GM19328 (cell line): Measurements from ENCODE around the gene IMPDH1.

Experiments used
- ATAC-seq: cut with Tn5 transposase; IDR thresholded peaks from one replicate; pipeline ENCODE4 v1.9.1; 2021; ENCODE audit warnings: mild to moderate bottlenecking, moderate library complexity; ENCODE audit not compliant: unreplicated experiment

Gene IMPDH1

DNA sequence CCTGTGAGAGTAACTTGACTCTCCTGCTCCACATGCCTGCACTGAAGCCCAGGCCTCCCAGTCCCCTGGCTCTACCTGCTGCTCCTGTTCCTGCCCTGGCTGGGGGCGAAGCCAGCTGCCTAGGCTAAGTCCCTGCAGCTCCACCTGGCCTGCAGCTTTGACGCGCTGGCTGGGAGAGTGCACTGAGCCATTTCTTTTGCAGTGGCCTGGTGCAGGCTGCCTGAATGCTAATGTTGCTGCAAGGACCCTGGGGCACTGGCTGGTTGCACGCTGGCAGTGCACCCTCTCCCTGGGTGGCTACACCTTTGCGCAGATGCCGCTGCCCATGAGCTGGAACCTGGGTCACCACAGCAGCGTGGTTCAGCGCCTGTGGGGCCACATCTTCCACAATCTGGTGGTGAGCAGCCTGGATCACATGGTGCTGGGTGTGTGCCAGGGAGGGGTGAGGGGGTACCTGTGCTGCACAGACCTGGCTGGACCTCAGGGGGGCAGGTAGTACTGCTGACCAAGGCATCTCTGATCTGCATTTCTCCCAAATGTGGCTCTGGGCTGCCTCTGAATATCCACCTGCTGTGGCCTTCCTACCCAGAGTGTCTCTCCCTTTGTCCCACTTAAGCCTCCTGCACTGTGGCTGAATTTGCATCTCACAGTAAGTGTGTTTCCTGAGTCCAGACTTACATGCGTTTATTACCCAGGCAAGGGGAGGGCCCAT is 20.0 kb downstream of the IMPDH1 start:
- no peak for ATAC-seq

DNA sequence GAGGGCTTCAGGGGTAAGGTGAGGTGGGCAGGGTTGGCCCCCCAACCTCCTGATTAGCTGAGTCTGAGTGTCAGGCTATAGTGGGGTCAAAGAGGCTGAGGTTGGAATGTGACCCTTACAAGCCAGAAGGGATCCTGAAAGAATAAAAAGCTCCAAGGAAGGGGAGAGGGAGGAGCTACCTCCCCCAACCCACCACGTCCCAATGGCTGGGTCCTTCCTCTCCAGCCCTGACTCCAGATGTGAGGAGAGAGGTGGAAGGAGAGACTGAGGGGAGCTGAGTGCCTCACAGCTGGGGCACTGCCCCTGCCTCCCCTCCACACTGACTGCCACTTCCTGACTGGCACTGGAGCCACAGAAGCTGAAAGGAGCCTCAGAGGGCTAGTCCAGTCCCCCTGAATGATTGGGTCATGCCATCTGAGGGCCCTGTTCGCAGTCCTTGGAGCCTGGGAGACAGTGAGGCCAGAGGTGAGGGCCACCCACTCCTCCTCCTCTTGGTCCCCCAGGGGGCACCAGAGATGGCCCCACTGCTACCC is 20.6 kb downstream of the IMPDH1 start:
- no peak for ATAC-seq

DNA sequence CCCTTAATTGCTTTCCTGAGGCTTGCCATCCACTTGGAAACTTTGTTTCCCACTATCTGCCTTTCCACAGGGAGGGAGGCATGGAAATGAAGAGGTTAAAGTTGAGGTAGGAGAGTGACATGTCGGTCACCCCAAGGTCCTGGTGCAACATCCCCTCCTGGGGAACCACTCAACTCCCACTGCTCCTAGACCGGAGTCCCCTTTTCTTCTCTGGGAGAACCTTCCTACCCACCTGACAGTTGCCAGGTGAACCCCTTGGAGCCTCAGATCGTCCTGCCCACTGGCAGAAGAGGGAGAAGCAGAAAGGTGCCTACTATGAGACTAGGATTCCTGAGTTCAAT is 21.7 kb downstream of the IMPDH1 start:
- no peak for ATAC-seq

DNA sequence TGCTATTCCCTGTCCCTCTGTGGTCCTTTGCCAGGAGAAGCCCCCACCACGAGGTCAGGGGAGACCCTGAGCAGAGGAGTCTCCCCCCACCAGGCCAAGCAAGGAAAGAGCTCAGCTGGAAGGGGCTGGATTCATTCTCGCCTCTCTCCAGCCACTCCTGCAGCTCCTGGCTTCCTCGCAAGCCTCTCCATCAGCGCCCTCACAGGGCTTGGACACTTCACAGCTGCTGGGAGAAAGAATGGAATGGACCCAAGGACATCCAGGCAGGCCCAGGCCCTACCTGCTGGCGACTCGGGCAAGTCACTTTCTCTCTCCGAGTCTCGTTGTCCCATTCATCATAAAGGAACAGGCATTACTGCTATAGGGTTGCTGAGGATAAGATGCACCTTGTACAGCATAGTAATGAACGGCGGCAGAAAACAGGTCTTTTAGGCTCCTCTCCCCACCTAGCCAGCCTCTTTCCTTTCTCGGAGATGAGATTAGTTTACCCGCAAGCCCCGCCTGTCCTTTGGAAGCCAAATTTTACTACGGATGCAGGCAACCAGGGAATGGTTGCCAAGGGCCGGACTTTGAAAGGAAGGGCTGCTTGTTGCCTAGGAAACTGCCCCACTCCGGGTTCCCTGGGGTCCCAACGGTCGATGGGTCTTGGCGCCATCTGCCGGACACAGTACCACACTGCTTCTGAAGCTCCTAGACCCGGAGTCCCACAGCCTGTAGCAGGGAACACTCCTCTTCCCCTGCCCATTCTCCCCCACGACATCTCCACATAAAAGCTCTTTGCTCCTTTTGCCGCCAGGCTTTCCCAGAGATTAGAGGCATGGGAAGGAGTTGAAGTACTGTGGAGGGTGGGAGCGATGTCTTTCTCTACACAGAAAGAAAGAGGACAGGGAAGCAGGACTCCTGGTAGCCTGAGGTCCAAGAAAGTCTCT is 22.3 kb downstream of the IMPDH1 start:
- peak; percentile 81 for ATAC-seq

DNA sequence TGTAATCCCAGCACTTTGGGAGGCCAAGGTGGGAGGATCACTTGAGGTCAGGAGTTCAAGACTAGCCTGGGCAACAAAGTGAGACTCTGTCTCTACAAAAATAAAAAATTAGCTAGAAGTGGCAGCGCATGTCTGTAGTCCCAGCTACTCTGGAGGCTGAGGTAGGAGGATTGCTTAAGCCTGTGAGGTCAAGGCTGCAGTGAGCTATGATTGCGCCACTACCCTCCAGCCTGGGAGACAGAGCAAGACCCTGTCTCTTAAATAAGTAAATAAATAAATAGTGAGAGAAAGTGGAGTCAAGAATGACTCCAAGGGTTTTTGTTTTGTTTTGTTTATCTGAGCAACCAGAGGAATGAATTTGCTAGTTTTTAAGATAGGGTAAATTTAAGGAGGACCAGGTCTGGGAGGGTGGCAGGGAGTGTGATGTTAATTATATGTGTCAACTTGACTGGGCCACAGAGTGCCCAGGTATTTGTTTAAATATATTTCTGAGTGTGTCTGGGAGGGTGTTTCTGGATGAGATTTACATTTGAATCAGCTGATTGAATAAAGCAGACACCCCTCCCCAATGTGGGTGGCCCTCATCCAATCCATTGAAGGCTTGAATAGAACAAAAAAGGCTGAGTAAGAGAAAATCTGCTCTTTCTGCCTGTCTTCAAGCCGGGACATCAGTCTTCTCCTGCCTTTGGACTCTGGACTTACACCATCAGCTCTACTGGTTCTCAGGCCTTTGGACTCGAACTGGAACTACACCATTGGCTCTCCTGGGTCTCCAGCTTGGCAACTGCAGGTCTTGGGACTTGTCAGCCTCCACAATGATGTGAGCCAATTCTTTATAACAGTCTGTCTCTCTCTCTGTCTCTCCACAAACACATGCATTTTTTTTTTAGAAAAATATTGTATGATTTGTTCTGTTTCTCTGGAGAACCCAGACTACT is 23.5 kb downstream of the IMPDH1 start:
- ATAC-seq: no peak

DNA sequence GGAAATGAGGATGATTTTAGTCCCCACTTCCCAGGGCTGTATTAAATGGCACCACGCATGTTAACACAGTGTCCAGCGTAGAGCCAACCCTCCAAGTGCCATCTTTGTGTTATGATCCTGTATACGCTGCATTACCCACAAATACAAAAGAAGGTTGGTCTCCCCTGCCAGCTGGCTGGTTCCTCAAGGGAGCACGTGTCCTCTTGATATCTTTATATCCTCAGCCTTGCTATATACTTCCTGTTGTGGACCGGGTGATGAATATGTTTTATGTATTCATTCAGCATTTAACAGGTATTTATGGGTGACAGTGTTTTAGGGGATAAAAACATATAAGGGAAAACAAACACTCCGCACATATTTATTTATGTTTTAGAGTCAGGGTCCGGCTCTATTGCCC is 25.1 kb downstream of the IMPDH1 start:
- no peak for ATAC-seq

DNA sequence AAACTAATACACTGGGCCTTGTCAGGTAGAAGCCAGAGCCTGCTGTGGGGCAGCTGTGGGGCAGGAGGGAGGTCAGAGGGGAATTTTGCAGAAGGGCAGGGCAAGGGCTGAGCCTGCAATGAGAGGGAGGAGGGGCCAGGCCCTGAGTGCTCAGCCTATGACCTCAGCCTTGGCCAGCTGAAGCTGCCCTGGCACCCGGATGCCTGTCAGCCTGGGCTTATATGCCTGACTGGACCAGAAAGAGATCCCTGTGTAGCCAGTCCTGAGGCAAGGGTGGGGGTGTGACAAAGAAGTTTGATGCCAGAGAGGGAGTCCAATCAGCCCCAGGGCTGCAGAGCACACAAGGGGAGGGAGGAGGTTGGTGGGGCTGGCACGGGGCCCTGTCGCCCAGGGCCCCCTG is 26.0 kb downstream of the IMPDH1 start:
- ATAC-seq: no peak

DNA sequence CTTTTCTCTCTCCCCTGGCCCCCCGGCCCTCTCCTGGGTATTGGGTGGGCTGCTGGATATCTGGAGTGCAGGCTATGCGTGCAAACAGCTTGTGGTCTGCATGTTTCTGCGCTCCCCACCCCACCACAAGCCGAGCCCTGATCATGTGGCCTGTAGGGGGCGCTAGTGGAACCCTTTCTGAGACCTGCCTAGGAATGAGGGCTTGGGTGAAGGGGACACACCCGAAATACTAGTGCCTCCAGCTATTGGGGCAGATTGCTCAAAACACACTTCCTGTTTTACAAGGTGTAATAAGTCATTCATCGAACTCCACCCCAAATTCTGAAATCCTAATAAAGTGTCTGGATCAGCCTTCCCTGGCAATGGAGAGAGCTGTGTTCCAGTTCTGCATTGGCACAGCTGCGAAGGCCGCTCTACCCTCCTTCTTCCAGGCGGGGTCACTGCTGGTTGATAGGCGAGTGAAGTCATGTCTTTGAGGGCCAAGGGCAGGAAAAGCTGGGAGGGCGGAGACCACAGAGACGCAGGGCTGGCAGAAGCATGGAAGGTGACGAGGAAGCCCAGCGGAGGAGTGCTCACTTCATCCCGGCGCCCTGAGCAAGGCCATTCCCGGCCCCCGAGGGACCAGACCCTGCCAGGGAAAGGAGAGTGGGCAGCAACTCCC is 28.5 kb downstream of the IMPDH1 start:
- ATAC-seq: no peak

DNA sequence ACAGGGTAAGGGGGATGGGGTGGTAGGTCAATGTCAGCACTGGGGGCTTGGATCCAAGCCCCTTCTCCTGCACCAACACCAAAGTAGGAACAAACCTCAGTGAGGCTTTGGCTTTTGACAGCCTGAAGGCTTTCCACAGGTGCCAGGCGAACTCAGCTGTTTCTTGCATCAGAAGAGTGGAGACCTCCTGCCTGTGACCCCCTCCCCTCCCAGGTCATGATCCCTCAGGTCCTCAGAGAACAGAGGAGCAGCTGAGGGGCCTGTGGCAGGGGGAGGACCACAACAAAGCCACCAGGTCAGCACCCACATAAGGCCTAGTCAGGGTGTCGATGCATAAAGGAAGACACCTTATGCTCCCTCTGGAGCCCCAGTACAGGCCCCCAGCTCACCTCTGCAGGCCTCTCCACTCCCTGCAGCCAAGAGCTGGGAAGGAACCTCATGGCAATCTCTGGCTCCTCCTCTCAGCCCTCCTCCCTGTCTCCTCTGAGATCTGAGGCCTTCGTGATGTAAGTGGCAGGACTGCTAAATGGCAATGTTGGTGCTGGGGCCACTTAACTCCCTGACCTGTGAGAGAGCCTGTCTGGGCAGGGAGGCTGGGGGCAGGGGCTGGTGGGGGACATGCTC is 29.2 kb downstream of the IMPDH1 start:
- no peak for ATAC-seq

DNA sequence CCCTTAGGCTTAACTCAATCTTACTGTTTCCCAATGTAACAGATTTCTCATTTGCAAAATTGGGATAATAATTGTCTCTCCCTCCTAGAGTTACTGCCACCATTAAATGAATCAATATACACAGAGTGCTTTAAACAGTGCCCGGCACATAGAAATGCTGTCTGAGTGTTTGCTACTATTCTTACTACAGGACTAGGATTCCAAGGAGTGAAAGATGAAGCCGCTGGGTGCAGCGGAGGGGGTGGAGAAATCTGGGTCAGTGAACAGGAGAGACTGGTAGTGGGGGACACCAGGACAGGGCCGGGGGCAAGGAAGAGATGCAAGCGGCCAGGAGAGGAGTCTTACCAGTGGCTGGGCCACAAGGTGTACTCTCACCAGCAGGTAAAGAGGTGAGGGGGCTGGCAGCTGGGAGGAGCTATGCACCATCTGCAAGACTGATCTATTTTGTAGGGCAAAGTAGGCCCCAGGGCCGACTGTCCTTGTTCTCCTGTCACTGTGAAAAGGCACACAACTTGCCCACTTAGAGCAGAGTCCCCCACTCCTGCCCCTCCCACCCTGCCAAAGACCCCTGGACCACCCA is 29.8 kb downstream of the IMPDH1 start:
- no peak for ATAC-seq

DNA sequence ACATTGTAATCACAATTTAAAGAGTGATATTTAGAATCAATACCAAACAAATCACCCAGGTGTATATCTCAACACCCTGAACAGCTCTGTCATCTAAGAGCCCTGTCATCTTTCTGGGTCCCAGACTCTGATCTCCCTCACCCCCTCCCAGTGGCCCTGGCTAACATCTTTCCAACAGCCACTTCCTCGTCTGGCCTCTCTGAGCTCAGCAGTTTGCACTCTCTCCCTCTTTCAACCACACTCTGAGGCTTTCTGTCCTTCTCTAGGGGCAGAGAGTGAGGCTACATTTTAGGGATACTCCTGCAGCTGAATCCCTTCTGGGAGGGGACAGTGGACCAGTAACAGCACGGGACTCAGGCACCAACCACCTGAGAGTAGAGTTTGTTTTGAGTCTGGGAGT is 31.1 kb downstream of the IMPDH1 start:
- ATAC-seq: no peak

DNA sequence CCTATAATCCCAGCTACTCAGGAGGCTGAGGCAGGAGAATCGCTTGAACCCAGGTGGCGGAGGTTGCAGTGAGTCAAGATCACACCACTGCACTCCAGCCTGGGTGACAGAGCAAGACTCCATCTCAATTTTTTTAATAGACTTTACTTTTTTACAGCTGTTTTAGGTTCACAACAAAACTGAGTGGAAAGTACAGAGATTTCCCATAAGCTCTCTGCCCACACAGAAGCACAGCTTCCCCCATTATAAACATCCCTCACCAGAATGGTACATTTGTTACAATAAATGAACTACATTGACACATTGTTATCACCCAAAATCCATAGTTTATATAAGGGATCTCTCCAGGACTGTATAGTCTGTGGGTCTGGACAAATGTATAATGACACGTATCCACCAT is 33.7 kb downstream of the IMPDH1 start:
- no peak for ATAC-seq

DNA sequence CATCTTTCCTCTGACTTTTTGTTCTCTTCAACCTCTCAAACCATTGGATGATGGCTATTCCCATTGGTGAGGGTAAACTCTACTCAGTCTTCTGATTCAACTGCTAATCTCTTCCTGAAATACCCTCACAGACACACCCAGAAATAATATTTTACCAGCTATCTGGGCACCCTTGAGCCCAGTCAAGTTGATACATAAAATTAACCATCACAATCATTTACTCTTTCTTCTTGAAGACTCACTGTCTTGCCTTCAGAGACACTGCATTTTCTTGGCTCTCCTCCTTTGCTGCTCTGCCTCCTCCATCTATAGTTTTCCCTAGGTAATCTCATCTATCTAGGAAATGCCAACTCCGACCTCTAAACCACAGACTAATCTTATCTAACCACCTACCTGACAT is 35.7 kb downstream of the IMPDH1 start:
- ATAC-seq: no peak

DNA sequence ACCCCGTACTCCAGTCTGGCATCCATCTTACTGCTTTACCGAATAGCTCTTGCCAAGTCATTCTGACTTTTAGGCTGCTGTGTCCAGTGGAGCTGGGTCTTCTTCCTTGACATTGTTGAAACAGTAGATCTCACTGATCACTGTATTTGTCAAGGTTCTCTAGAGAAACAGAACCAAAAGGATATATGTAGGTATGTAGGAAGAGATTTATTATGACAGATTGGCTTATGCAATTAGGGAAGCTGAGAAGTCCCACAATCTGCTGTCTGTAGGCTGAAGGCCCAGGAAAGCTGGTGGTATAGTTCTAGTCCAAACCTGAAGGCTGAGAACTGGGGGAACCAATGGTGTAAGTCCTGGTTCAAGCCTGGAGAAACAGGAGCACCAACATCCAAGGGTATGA is 36.2 kb downstream of the IMPDH1 start:
- no peak for ATAC-seq

DNA sequence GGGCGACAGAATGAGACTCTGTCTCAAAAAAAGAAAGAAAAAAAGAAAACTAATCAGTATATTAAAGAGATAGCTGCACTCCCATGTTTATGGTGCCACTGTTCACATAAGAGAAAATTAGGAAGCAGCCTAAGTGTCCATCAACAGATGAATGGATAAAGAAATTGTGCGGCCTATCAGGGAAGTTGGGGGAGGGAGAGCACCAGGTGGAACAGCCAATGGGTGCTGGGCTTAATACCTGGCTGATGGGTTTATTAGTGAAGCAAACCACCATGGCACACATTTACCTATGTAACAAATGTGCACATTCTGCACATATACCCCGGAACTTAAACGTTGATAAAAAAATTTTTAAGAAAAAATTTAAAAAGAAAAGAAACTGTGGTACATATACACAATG is 39.3 kb downstream of the IMPDH1 start:
- ATAC-seq: no peak

DNA sequence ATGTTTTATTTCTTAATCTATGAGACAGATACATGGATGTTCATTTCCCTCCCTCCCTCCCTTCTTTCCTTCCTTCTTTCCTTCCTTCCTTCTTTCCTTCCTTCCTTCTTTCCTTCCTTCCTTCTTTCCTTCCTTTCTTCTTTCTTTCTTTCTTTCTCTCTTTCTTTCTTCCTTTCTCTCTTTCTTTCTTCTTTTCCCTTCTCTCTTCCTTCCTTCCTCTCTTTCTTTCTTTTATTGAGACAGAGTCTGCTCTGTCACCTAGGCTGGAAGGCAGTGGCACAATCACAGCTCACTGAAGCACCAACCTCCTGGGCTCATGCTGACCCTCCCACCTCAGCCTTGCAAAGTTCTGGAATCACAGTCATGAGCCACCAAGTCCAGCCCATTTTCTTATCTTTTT is 42.8 kb downstream of the IMPDH1 start:
- ATAC-seq: no peak

DNA sequence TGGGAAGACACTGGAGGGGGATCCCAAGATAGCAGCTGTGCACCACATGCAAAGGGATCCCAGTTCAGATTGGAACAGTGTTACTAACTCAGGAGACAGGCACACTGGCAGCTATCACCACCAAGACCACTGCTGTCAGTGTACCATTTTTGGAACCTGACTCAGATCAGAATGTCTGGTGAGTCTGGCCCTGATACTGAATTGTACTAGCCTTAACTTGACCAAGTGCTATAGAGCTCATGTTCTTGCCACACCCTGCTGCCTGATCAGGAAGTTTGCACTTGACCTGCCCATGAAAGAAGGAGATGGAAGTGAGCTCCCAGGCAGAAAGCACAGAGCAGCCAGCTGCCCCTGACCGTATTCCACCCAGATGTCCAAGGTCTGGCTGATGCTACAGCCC is 43.5 kb downstream of the IMPDH1 start:
- no peak for ATAC-seq

DNA sequence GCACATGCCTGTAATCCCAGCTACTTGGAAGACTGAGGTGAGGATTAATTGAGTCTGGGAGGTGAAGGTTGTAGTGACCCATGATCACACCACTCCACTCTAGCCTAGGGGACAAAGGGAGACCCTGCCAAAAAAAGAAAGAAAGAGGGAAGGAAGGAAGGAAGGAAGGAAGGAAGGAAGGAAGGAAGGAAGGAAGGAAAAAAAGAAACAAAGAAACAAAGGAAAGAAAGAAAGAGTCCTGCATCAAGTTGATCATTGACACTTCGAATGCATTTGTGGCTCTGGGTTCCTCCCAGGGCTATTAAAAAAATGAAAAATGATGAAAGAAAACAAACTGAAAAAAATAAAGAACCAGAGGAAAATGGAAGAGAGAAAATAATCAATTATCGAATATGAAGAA is 44.4 kb downstream of the IMPDH1 start:
- ATAC-seq: no peak

DNA sequence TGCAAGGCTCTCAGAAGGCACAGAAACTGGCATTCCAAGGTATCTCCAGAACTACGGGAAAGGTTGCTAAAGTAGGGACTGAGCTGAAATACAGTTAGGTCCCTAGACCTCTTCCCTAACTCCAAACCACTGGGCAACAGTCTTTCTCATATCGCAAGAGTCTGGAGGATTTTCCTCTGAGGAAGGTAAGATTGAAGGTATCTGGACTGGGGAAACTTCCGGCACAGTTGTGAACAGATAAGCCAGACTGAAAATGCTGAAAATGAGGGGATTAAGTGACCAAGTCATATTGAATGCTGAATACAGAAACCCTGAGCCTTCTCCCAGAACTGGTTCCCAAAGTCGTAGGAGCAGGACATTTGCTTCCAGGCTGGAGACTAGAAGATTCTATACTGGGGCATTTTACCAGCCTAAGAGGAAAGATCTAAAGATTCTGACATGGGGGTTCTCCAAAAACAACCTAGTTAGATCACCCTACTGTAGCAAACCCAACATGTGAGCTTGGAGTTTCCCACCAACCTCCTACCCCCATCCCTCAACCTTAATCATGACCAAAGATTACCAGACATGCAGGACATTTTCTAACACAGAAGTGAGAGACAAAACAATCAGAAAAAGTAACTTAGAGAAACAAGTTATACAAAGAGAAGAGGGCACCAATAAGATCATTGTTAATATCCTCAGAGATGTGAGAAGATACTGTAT is 45.5 kb downstream of the IMPDH1 start:
- ATAC-seq: no peak
